Fibroblast of skin of left biceps (primary cell): ENCODE measurements around the gene DCLRE1A.
A peak's percentile ranks its signal among the peaks of the same experiment; 100 is the strongest.

Source experiments
- DNase-seq, 2 experiments: peaks; one replicate each; pipeline ENCODE4 v3.0.0-alpha.2; 2013; ENCODE audit warnings: low read depth in 2 of 2

The DCLRE1A gene

DNA sequence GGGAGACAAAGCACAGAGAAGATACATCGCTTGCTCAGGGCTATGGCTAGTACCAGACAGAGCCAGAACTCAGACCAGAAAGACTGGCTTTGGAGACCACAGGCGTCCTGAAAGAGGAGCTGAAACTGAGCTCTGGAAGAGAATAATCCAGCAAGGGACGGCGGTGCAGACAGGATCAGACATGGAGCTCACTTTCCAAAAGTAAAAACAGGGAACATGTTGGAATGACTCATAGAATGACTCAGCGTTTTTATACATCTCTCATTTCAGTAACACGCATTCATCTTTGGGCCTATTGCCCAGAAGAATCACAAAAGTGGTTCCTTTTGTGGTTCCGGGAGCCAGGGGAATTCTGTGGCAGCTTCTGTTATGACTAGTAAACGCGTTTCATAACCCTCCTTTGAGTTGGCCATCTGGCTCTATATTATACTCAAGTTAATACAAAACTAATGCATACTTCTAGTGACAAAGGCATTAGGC lies 65.2 kb downstream of the DCLRE1A start:
- peak; percentile 96 for DNase-seq
